A549 (cell line): Measurements from ENCODE around the gene NFIA. TPM values are rescaled to one million over a fixed set of nuclear protein-coding genes. Genes with fewer than 3 reads are reported as not detected.

Experiments
- ATAC-seq, 2 experiments: fragments of 200-7000 bp in 1 of 2; fragments of >200 bp in 1 of 2; cut with Nextera tagmentation in 1 of 2; cut with Tn5 transposase in 1 of 2; 3 replicates each; pipeline versions ENCODE4 v1.8.0 to v1.9.1; 2018 to 2020; ENCODE audit warnings: mild to moderate bottlenecking in 1 of 2, moderate library complexity in 1 of 2
- CTCF ChIA-PET: fragments of 300-600 bp; sonication (Branson Sonifier 250); formaldehyde crosslinking; extraction: SDS; loops from one replicate; lab custom pipeline; 2021; ENCODE audit warnings: antibody characterized with exemption, inconsistent platforms; lab: Yijun Ruan, JAX
- POLR2A ChIA-PET: fragments of 350-600 bp; formaldehyde crosslinking; extraction: SDS; loops from one replicate; lab custom pipeline; 2021; ENCODE audit warnings: antibody characterized with exemption, inconsistent platforms; lab: Yijun Ruan, JAX
- DNase-seq, 2 experiments: peaks; one replicate each; pipeline versions ENCODE4 v3.0.0 to v3.0.0-alpha.2; 2011 to 2016; ENCODE audit warnings: low read depth in 1 of 2, low spot score in 1 of 2
- FAIRE-seq: peaks from 2 replicates; lab custom pipeline; 2011; peaks lifted over from hg19 to GRCh38; lab: Jason Lieb, UNC
- H3K27ac ChIP-seq, 2 experiments: fragments of >200 bp; sonication (Bioruptor Twin); formaldehyde crosslinking; 3 replicates each; pipeline ENCODE4 v1.5.1; 2016 to 2017
- H3K4me1 ChIP-seq: fragments of >200 bp; sonication (Bioruptor Twin); formaldehyde crosslinking; 3 replicates; pipeline ENCODE4 v1.6.1; 2016
- H3K4me2 ChIP-seq: fragments of >200 bp; sonication (Bioruptor Twin); formaldehyde crosslinking; 3 replicates; pipeline ENCODE4 v1.6.1; 2016
- H3K4me3 ChIP-seq: fragments of >200 bp; sonication (Bioruptor Twin); formaldehyde crosslinking; 3 replicates; pipeline ENCODE4 v1.5.1; 2016
- H3K9me3 ChIP-seq: fragments of >200 bp; sonication (Bioruptor Twin); formaldehyde crosslinking; 3 replicates; pipeline ENCODE4 v1.6.1; 2016
- BHLHE40 ChIP-seq: IDR thresholded peaks from 2 replicates; pipeline ENCODE4 v1.6.1; 2012; ENCODE audit warnings: low read depth, low read length, inconsistent platforms
- CBX2 ChIP-seq: fragments of 200-600 bp; sonication (generic); IDR thresholded peaks from 2 replicates; pipeline ENCODE4 v1.6.1; 2016; ENCODE audit warnings: low read depth, mild to moderate bottlenecking, borderline replicate concordance
- CEBPB ChIP-seq, 2 experiments: fragments of >200 bp in 1 of 2; sonication (Bioruptor Twin) in 1 of 2; formaldehyde crosslinking in 1 of 2; IDR thresholded peaks; 2 replicates each; pipeline ENCODE4 v1.6.1; 2012 to 2016
- CHD2 ChIP-seq: fragments of 150-350 bp; IDR thresholded peaks from 2 replicates; pipeline ENCODE4 v1.6.1; 2014; ENCODE audit warnings: low read length; ENCODE audit not compliant: partially characterized antibody
- CHD4 ChIP-seq: fragments of 200-600 bp; sonication (generic); IDR thresholded peaks from 2 replicates; pipeline ENCODE4 v1.6.1; 2016; ENCODE audit warnings: antibody characterized with exemption, mild to moderate bottlenecking, borderline replicate concordance
- EHF ChIP-seq: fragments of 250-450 bp; sonication (Bioruptor Pico); IDR thresholded peaks from 2 replicates; pipeline ENCODE4 v1.5.0; 2020; ENCODE audit warnings: mild to moderate bottlenecking
- ESRRA ChIP-seq: fragments of 150-350 bp; IDR thresholded peaks from 2 replicates; pipeline ENCODE4 v1.6.1; 2014; ENCODE audit warnings: mild to moderate bottlenecking, low read length, borderline replicate concordance
- FOSB ChIP-seq: fragments of 250-450 bp; sonication (Bioruptor Pico); IDR thresholded peaks from 2 replicates; pipeline ENCODE4 v1.5.0; 2020; ENCODE audit warnings: mild to moderate bottlenecking, moderate library complexity
- HDAC2 ChIP-seq: fragments of 200-600 bp; sonication (generic); IDR thresholded peaks from 2 replicates; pipeline ENCODE4 v1.6.1; 2016
- HOXB13 ChIP-seq: fragments of 250-450 bp; sonication (Bioruptor Pico); IDR thresholded peaks from 2 replicates; pipeline ENCODE4 v1.5.0; 2020; ENCODE audit warnings: low read depth, mild to moderate bottlenecking, moderate library complexity
- KDM1A ChIP-seq: fragments of 200-600 bp; sonication (generic); IDR thresholded peaks from 2 replicates; pipeline ENCODE4 v1.6.1; 2016; ENCODE audit warnings: low read depth, mild to moderate bottlenecking
- KDM5A ChIP-seq: fragments of 200-600 bp; sonication (generic); IDR thresholded peaks from 2 replicates; pipeline ENCODE4 v1.6.1; 2016; ENCODE audit warnings: antibody characterized with exemption, mild to moderate bottlenecking
- MAFK ChIP-seq: fragments of 450-650 bp; IDR thresholded peaks from 2 replicates; pipeline ENCODE4 v1.6.1; 2014; ENCODE audit not compliant: partially characterized antibody
- MAZ ChIP-seq: fragments of 150-350 bp; IDR thresholded peaks from 2 replicates; pipeline ENCODE4 v1.6.1; 2014; ENCODE audit warnings: antibody characterized with exemption, low read depth, low read length, borderline replicate concordance
- MYC ChIP-seq: IDR thresholded peaks from 2 replicates; pipeline ENCODE4 v1.6.1; 2012; ENCODE audit warnings: mild to moderate bottlenecking, inconsistent platforms, low read length, improper control_type of control experiment, borderline replicate concordance
- NFE2L2 ChIP-seq: fragments of 150-350 bp; conservative IDR thresholded peaks from 2 replicates; pipeline ENCODE4 v1.6.1; 2014; ENCODE audit warnings: low read length
- RARB ChIP-seq: fragments of 250-450 bp; sonication (Bioruptor Pico); IDR thresholded peaks from 2 replicates; pipeline ENCODE4 v1.8.0; 2021; ENCODE audit warnings: mild to moderate bottlenecking, moderate library complexity
- RCOR1 ChIP-seq: fragments of 150-350 bp; IDR thresholded peaks from 2 replicates; pipeline ENCODE4 v1.6.1; 2014; ENCODE audit warnings: antibody characterized with exemption, low read length, low read depth
- RFX5 ChIP-seq: fragments of 450-650 bp; IDR thresholded peaks from 2 replicates; pipeline ENCODE4 v1.7.1; 2014; ENCODE audit warnings: antibody characterized with exemption, mild to moderate bottlenecking, moderate library complexity
- ZFP36 ChIP-seq: fragments of 450-650 bp; IDR thresholded peaks from 2 replicates; pipeline ENCODE4 v1.6.1; 2014; ENCODE audit warnings: borderline replicate concordance; ENCODE audit not compliant: partially characterized antibody
- ZNF302 ChIP-seq: fragments of 250-450 bp; sonication (Bioruptor Pico); IDR thresholded peaks from 2 replicates; pipeline ENCODE4 v1.9.0; 2021; ENCODE audit warnings: inconsistent platforms, mild to moderate bottlenecking, moderate library complexity
- ZSCAN20 ChIP-seq: fragments of 250-450 bp; sonication (Bioruptor Pico); IDR thresholded peaks from 2 replicates; pipeline ENCODE4 v1.8.0; 2022; ENCODE audit warnings: mild to moderate bottlenecking, moderate library complexity
- WGBS: methylation state at CpG from one replicate; pipeline ENCODE4 v1.1.6; 2017; ENCODE audit errors: missing lambda C conversion rate; 5-methylcytosine and 5-hydroxymethylcytosine counted together
- polyA plus RNA-seq, 4 experiments: library from polyadenylated mRNA; depleted of rRNA in 3 of 4; stranded (reverse); fragments of >200 nt; fragmentation: RNase III in 1 of 4; extraction: RNeasy Plus Mini Kit Qiagen cat#74134 plus additional on column Dnase treatment in 1 of 4; gene quantifications; 2 replicates in 3 of 4; 3 replicates in 1 of 4; pipeline ENCODE4 v1.2.3, GENCODE V29; 2011 to 2017
- TF ChIP-seq, protein P1 (sequence below): fragments of >200 bp; sonication (Bioruptor Twin); formaldehyde crosslinking; IDR thresholded peaks from 3 replicates; pipeline ENCODE4 v1.6.1; 2016
- TF ChIP-seq, protein P2 (sequence below): fragments of 250-450 bp; sonication (Bioruptor Pico); IDR thresholded peaks from 2 replicates; pipeline ENCODE4 v1.5.0; 2021; ENCODE audit warnings: mild to moderate bottlenecking, moderate library complexity, borderline replicate concordance
- TF ChIP-seq, protein P3 (sequence below): fragments of 150-350 bp; IDR thresholded peaks from 2 replicates; pipeline ENCODE4 v1.6.1; 2014; ENCODE audit warnings: low read depth, mild to moderate bottlenecking, low read length
- TF ChIP-seq, protein P4 (sequence below): fragments of 250-450 bp; sonication (Bioruptor Pico); IDR thresholded peaks from 2 replicates; pipeline ENCODE4 v1.5.0; 2020; ENCODE audit warnings: low read depth, mild to moderate bottlenecking, moderate library complexity
- TF ChIP-seq, protein P5 (sequence below): fragments of >200 bp; sonication (Bioruptor Twin); formaldehyde crosslinking; IDR thresholded peaks from 3 replicates; pipeline ENCODE4 v1.5.1; 2016

Gene NFIA
- polyA plus RNA-seq, 2 of the 4 experiments (the other 2 are of a cell fraction): 6.5 to 25.8 TPM

DNA sequence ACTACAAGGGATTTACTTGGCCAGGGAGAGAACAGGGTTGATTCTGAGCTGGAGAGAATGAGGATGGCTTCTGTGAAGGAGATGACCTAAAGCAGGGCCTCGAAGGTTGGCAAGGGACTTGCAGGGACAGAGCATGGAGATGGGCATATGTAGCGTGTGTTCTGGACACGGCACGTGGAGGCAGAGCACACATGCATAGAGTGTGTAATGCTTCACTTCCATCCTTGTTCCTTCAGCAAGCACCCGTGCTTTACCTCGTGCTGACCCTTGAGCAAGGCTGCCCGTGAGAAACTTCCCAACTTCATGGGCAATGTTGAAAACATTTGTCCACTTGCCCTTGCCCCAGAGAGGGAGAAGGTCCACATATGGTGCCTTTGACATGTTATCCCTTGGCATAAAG lies 33.1 kb downstream of the NFIA start:
- H3K4me1 ChIP-seq: peaks cover 61% of the 10 kb centered on the region
- ChIA-PET CTCF (no interaction called here), POLR2A (no interaction called here)
- H3K9me3 ChIP-seq: no peaks in the 10 kb centered on the region
- TF ChIP-seq HOXB13 (CRISPR knock-in tag) (no peak), MYC (no peak), ZSCAN20 (CRISPR knock-in tag) (no peak), RCOR1 (no peak), ZNF302 (no peak), ESRRA (no peak), HDAC2 (no peak), ZFP36 (no peak)
- TF ChIP-seq, protein P1, sequence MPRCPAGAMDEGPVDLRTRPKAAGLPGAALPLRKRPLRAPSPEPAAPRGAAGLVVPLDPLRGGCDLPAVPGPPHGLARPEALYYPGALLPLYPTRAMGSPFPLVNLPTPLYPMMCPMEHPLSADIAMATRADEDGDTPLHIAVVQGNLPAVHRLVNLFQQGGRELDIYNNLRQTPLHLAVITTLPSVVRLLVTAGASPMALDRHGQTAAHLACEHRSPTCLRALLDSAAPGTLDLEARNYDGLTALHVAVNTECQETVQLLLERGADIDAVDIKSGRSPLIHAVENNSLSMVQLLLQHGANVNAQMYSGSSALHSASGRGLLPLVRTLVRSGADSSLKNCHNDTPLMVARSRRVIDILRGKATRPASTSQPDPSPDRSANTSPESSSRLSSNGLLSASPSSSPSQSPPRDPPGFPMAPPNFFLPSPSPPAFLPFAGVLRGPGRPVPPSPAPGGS: no peak
- H3K4me2 ChIP-seq: no peak overlapping the region; the same call in 2 of the 3 replicates
- WGBS: 93% methylated on average over 7 of the region's 7 CpGs
- ATAC-seq (peak in 1 of 2 experiments; percentile 42; a peak in 3 of 6 replicates), DNase-seq (no peak), FAIRE-seq (no peak)
- no peak overlapping the region for H3K4me3 ChIP-seq
- no peak overlapping the region for H3K27ac ChIP-seq

DNA sequence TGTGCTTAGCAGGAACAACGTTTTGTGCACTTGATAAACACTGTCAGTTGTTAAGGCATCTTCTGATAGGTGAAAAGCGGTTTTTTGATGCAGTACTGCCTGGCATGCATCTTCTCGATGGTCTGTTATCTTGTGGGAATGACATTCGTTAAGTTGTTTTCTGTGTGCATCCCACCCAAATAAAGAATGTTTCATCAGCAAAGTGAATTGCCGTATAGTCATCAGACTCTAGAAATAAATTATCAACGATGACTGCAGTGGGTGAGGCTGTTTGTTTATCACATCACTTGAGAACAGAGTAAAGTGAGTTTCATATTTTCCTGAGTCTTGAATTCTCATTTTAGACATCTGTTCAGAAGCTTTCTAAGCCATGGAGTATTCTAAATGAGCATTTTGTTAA lies 34.1 kb downstream of the NFIA start:
- POLR2A ChIA-PET: no interaction called here
- peak in 1 of 2 experiments; percentile 28 for DNase-seq
- TF ChIP-seq MAFK (no peak), CBX2 (no peak), KDM1A (no peak), CEBPB (IDR thresholded peaks at IDR 0.05) (no peak), RARB (CRISPR knock-in tag) (no peak), MAZ (no peak), CHD4 (no peak), KDM5A (no peak), ZSCAN20 (CRISPR knock-in tag) (no peak), NFE2L2 (no peak), ZNF302 (no peak), FOSB (CRISPR knock-in tag) (no peak)
- TF ChIP-seq, protein P2, sequence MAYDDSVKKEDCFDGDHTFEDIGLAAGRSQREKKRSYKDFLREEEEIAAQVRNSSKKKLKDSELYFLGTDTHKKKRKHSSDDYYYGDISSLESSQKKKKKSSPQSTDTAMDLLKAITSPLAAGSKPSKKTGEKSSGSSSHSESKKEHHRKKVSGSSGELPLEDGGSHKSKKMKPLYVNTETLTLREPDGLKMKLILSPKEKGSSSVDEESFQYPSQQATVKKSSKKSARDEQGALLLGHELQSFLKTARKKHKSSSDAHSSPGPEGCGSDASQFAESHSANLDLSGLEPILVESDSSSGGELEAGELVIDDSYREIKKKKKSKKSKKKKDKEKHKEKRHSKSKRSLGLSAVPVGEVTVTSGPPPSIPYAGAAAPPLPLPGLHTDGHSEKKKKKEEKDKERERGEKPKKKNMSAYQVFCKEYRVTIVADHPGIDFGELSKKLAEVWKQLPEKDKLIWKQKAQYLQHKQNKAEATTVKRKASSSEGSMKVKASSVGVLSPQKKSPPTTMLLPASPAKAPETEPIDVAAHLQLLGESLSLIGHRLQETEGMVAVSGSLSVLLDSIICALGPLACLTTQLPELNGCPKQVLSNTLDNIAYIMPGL: no peak
- TF ChIP-seq, protein P3, sequence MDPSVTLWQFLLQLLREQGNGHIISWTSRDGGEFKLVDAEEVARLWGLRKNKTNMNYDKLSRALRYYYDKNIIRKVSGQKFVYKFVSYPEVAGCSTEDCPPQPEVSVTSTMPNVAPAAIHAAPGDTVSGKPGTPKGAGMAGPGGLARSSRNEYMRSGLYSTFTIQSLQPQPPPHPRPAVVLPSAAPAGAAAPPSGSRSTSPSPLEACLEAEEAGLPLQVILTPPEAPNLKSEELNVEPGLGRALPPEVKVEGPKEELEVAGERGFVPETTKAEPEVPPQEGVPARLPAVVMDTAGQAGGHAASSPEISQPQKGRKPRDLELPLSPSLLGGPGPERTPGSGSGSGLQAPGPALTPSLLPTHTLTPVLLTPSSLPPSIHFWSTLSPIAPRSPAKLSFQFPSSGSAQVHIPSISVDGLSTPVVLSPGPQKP: no peak
- TF ChIP-seq, all 56 proteins: peak for 0
- H3K9me3 ChIP-seq: no peaks in the 10 kb centered on the region
- H3K4me1 ChIP-seq: peaks cover 65% of the 10 kb centered on the region
- peak overlapping the region; percentile 65 for H3K4me2 ChIP-seq
- H3K4me3 ChIP-seq: no peak overlapping the region
- FAIRE-seq: no peak
- ATAC-seq: peak in 1 of 2 experiments; percentile 42; a peak in 3 of 6 replicates
- H3K27ac ChIP-seq: peak overlapping the region in 1 of 2 experiments; percentile 49; a peak in 1 of 6 replicates
- 31% methylated on average over 6 of the region's 6 CpGs for WGBS
- CTCF ChIA-PET: no interaction called here

DNA sequence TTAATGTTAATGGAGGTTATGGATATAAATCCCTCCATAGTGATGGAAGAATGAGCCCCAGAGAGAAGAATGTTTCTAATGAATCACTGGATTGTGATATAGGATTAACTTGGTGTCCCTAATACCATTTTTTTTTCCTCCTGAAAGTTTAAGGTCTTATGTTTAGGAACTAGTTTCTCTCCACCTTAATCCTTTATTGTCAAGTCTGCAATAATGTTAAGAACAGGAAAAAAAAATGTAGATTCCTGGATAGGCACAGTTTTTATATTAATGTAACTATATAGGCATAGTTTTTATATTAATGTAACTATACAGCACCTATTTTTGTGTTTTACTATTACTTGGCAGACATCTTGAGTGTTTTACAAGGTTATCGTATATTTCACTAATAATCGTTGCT lies 34.9 kb downstream of the NFIA start:
- no peak for DNase-seq
- Histone ChIP-seq H3K4me3 (no peak overlapping the region), H3K4me2 (peak overlapping the region; percentile 65; the same call in 2 of the 3 replicates), H3K9me3 (no peaks in the 10 kb centered on the region), H3K27ac (no peak overlapping the region; a peak in 1 of 6 replicates), H3K4me1 (peaks cover 73% of the 10 kb centered on the region)
- CTCF ChIA-PET: no interaction called here
- no peak for FAIRE-seq
- POLR2A ChIA-PET: no interaction called here
- 94% methylated on average over 2 of the region's 2 CpGs for WGBS
- ATAC-seq: no peak
- TF ChIP-seq RFX5 (no peak), FOSB (CRISPR knock-in tag) (no peak), EHF (CRISPR knock-in tag) (no peak), ZFP36 (no peak), CHD2 (no peak), BHLHE40 (no peak)
- TF ChIP-seq, protein P4, sequence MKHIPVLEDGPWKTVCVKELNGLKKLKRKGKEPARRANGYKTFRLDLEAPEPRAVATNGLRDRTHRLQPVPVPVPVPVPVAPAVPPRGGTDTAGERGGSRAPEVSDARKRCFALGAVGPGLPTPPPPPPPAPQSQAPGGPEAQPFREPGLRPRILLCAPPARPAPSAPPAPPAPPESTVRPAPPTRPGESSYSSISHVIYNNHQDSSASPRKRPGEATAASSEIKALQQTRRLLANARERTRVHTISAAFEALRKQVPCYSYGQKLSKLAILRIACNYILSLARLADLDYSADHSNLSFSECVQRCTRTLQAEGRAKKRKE (CRISPR knock-in tag): no peak
- TF ChIP-seq, protein P1: no peak
- TF ChIP-seq, protein P5, sequence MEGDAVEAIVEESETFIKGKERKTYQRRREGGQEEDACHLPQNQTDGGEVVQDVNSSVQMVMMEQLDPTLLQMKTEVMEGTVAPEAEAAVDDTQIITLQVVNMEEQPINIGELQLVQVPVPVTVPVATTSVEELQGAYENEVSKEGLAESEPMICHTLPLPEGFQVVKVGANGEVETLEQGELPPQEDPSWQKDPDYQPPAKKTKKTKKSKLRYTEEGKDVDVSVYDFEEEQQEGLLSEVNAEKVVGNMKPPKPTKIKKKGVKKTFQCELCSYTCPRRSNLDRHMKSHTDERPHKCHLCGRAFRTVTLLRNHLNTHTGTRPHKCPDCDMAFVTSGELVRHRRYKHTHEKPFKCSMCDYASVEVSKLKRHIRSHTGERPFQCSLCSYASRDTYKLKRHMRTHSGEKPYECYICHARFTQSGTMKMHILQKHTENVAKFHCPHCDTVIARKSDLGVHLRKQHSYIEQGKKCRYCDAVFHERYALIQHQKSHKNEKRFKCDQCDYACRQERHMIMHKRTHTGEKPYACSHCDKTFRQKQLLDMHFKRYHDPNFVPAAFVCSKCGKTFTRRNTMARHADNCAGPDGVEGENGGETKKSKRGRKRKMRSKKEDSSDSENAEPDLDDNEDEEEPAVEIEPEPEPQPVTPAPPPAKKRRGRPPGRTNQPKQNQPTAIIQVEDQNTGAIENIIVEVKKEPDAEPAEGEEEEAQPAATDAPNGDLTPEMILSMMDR: no peak
- TF ChIP-seq, all 56 proteins: peak for 0
